GM10847 (cell line): ENCODE results near the gene MYO5B.

Experiments used
- POLR2A ChIP-seq: IDR thresholded peaks from 2 replicates; pipeline ENCODE4 v1.6.1; 2011; ENCODE audit not compliant: insufficient read length; ENCODE audit errors: extremely low read depth

The MYO5B gene

GRCh38 chr18:50163505-50163904 is 31.4 kb downstream of the MYO5B start:
- no peak for TF ChIP-seq POLR2A

DNA sequence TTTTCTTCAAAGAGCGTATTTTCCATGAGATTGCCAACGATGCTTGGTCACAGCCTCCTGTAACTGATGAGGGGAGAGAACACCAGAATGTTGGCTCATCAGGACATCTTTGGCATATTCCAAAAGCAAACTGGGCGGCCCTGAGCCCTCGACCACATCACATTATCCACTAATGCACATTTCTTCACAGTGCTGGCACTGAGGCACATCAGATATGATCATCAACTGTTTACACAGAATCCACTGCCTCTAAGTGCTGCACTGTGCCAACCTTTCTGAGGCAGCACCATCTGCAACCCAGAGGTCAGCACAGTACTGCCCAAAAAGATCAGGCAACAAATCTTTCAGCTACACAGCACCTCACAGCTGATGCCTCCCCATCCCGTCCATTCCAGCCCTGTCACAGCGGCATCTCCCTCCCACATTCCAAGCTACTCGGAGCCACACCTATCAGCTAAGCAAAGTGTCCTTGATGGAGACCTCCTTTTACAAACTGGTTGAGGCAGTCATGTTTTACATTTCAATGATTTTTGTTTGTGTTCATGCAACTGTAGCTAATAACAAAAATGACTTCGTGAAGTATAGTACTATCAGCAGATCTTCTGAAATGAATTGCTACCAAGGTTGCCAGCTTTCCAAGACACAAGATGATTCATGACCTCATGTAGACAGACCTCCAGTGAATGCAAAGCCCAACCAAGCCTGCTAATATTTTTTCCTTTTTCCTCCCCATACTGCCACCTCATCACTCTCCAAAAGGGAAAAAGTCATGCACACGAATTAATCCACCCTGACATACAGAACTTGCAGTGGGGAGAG is 32.3 kb downstream of the MYO5B start:
- no peak for TF ChIP-seq POLR2A

GRCh38 chr18:50161597-50162205 is 33.2 kb downstream of the MYO5B start:
- no peak for TF ChIP-seq POLR2A

DNA sequence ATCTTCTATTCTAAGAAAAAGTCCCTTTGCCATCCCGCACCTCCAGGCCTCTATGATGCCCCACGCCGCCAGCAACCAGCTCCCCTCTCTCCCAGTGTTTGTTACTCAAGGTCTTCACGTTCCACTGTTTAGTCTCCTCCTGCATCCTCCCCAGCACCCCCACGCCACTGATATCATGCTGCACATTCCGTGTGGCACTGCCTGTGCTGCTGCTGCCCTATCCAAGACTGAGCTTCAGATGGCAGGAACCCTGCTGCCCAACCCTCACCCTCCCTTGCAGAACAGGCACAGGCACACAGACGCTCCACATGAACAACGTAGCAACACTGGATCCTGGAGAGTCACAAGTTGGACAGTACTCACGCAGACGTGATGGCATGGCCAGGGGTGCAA is 35.3 kb downstream of the MYO5B start:
- TF ChIP-seq POLR2A: no peak

DNA sequence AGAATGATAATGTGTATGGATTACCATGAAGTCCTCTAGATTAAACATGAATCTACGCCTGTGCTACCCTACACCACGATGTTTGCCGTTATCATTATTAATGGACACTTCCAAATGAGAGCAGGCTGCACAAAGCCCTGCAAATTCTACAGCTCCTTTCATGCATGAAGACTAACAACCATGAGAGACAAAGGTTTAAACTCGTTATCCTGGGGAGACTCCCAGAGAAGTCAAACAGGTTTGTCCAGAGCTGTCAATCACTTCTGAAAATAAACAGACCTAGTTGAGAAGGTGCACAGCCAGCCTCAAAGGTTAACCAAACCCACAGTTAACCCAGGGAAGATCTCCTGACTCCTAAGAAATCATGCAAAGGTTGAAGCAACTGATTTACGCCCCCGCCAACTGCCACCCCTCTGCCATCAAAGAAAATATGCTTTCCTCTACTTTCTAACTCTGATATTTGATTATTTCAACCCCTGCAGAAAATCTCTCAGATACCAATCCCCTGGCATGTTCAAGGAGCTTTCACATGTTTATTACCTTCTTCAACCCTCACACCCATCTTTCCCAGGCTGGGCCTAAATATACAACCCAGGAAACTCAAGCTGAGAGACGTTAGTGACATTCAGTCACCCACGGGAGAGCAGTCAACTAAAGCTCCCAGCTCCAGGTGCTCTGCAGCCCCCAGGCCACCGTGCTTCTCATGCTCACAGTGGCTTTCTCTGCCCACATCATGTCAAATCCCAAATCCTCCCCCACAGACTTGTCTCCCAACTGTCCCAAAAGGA is 35.9 kb downstream of the MYO5B start:
- TF ChIP-seq POLR2A: no peak

- no peak for TF ChIP-seq POLR2A
Measured at GRCh38 chr18:50155406-50155805, 39.5 kb downstream of the MYO5B start.

DNA sequence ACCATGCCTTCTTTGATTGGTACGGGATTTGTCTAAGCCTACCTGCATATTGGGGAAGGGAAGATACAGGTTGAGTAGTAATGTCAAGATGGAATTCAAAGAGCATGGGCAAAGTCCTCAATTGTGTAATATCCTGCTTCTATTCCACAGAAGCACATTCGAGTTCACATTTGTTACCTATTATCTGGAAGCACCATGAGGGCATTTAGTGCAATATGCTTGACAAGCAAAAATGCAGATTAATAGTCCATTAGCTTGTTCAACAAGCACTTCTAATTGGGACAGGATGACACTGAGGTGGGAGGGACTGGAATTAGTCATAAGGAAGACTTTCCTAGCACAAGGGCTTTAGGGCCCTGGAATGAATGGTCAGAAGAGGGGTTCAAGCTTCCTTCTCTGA is 40.5 kb downstream of the MYO5B start:
- TF ChIP-seq POLR2A: no peak

DNA sequence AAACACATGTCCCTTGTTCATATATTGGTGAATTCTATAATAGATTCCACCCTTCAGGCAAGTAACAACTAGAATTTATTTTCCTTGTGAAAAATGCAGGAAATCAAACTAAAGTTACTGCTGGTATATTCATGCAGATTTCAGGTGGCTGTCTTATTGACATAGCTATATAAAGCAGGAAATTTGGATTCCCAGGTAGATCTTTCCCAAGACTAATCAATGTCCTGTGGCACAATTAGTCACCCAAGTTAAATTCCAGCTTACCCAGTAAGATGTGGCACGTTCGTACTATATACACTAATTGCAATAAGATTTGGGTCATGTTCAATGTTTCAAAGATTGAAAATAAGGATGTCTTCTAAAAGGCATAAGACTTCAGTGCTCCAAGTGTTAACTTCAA is 42.0 kb downstream of the MYO5B start:
- no peak for TF ChIP-seq POLR2A

DNA sequence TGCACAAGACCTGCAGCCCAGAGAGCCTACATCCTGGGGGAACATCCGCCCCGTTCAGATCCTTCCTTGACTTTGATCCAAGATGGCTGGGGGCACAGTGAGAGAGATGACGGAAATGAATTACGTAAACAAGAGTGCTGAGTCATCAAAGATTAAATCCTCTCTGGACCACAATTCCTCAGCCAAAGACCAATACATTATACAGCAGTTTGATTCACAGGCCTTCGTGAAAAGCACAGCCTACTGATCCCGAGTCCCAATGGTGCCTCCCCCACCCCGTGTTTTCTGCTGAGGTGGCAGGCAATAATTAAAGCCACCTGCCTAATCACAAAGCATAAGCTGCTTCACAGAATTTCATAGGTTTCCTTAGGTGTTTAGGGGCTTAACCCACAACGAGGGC is 43.0 kb downstream of the MYO5B start:
- TF ChIP-seq POLR2A: no peak

- TF ChIP-seq POLR2A: no peak
Measured at GRCh38 chr18:50144540-50144939, 50.4 kb downstream of the MYO5B start.

DNA sequence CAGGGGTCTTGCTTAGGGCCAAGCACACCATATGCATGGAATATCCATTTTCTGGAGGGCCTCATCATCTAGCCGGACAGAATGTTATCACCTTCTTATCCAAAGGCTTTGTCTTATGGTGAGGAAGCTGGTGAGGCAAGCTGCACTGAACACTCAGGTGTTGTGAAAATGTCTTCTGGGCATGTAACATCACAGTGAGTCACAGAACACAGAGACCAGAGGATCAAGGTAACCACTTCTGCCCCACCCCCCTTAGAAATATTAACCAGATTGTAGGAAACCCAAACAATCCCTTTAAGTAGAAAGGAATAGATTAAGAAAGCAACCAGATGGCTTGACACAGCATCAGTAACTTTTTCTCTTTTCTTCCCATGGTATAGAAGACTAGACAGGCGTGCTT is 51.1 kb downstream of the MYO5B start:
- no peak for TF ChIP-seq POLR2A

- TF ChIP-seq POLR2A: no peak
Measured at GRCh38 chr18:50143294-50143693, 51.7 kb downstream of the MYO5B start.

DNA sequence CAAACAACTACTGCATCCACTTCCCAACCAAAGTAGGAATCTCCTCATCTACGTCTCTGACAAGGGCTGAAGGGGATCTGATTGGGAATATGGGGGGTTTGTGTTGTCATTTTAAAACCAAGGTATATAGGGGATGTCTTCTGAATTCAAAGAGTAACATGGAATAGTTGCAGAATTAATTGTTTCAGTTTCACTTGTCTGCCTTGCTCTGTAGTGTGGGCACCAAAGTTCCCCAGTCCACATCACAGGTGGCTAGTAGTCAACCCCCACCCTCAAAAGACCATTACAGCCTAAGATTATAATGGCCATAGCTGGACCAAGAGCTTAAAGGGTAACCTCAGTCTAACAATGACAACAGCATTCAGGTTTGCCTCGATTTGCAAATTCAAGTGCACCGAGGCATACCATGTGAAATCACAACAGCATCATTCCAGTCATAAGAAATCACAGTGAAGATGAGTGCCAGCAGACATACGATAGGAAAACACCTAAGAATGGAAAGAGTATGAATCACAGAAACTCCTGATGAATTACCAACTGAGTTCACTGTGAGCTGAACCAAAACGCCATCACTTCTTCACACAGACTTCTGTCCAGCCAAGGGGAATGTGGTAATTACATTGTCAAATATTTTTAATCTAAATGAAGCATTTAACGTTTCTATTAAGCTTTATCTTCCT is 52.4 kb downstream of the MYO5B start:
- TF ChIP-seq POLR2A: no peak

DNA sequence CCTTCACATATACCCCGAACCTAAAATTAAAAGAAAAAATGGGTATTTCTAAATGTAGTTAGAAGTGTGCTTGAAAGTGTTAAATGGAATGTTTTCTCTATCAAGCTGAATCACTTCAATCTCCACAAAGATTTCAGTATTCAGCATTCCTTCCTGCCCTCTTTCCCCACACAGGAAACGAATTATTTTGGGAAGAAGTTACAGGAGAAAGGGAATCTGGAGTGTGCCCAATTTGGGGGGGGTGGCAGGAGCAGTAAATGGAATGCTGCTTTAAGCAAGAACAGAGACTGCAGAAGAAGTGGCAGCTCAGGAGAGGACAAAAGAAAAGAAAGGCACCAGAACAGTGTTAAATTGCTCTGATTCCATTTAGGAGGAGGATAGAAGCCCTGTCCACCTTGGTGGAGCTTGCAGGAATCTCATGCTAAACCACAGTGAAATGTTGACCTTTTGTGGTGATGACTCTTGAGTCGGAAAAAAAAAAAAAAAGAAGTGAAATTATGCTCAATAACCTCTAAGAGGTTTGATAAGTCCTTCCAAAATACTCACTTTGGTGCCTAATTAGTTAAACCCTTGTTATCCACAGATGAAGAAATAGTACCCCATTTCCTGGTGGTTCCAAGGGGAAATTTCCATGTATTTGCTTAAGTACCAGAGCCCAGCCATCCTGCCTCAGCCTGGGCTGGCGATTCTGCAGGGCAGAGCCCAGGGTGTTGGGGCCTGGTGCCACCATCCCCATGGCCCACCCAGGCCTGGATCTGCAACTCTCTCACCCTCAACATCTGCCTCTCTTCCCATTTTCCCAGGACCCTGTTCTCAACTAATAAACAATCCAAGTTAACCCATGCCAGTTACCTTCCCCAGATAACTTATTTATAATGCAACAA is 56.5 kb downstream of the MYO5B start:
- TF ChIP-seq POLR2A: no peak
